Muscle layer of duodenum (tissue), 2 donors: ENCODE results near the gene RIPK3.
A peak's percentile ranks its signal among the peaks of the same experiment; 100 is the strongest.
"Not testable (repeated sequence)": the region's sequence is repeated elsewhere in the genome, so short reads cannot be mapped to it uniquely, and the experiment has no call there.

Experiments used
- H3K27ac ChIP-seq: one replicate; pipeline ENCODE4 v1.7.0; 2013; ENCODE audit warnings: mild to moderate bottlenecking, low read length
- H3K27me3 ChIP-seq: one replicate; pipeline ENCODE4 v1.7.0; 2013; ENCODE audit warnings: low read depth, mild to moderate bottlenecking, control low read depth, low read length
- H3K36me3 ChIP-seq, 2 donors: one replicate each; pipeline ENCODE4 v1.7.0; 2013; ENCODE audit warnings: low read length in 2 of 2, control low read depth in 1 of 2, mild to moderate bottlenecking in 1 of 2; ENCODE audit not compliant: insufficient read depth in 2 of 2, control insufficient read depth in 1 of 2
- H3K4me1 ChIP-seq, 2 donors: one replicate each; pipeline ENCODE4 v1.7.0; 2013; ENCODE audit warnings: low read length in 2 of 2, mild to moderate bottlenecking in 2 of 2, control low read depth in 1 of 2, moderate library complexity in 1 of 2; ENCODE audit not compliant: insufficient read depth in 2 of 2, control insufficient read depth in 1 of 2
- H3K4me3 ChIP-seq, 2 donors: one replicate each; pipeline ENCODE4 v1.7.0; 2013; ENCODE audit warnings: low read length in 2 of 2, low read depth in 1 of 2, mild to moderate bottlenecking in 1 of 2
- H3K9me3 ChIP-seq, 2 donors: one replicate each; pipeline ENCODE4 v1.7.0; 2013; ENCODE audit warnings: low read length in 2 of 2, control low read depth in 1 of 2, mild to moderate bottlenecking in 1 of 2; ENCODE audit not compliant: control insufficient read depth in 1 of 2
- donor health status: healthy.

RIPK3 gene

GRCh38 chr14:24378981-24379906 is 39.5 kb upstream of the RIPK3 start:
- Histone ChIP-seq H3K36me3 (peaks cover 5 to 18% of the 10 kb centered on the region in 2 donors), H3K4me1 (peaks cover 0 to 17% of the 10 kb centered on the region in 2 donors), H3K27ac (no peak overlapping the region)

DNA sequence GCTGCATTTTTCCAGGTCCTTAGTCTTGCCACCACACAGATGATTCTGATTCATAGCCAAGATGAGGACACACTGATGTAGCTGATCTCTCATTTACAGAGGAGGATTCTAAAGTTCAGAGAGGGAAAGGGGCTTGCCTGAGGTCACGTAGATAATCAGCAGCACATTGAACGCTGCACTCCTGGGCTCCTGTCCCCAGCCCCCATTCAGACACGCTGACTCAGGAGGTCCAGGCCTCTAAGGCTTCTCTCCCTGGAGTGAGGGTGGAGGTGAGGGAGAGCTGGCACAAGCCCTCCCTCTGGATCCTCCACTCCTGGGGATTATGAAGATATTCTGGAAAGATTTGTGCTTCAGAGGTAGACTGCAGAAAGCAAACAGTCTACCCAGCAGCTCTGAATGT is 38.5 kb upstream of the RIPK3 start:
- Histone ChIP-seq H3K27me3 (no peaks in the 10 kb centered on the region), H3K36me3 (peaks cover 5 to 24% of the 10 kb centered on the region in 2 donors), H3K9me3 (no peaks in the 10 kb centered on the region), H3K27ac (no peak overlapping the region), H3K4me3 (no peak overlapping the region), H3K4me1 (peaks cover 0 to 17% of the 10 kb centered on the region in 2 donors)

More at GRCh38 chr14:24378981-24379906, 39.5 kb upstream of the RIPK3 start:
- H3K4me3 ChIP-seq, result no peak overlapping the region
- H3K27me3 ChIP-seq, result no peaks in the 10 kb centered on the region
- no peaks in the 10 kb centered on the region for H3K9me3 ChIP-seq

- Histone ChIP-seq H3K27ac (no peak overlapping the region), H3K4me1 (peaks cover 0 to 17% of the 10 kb centered on the region in 2 donors), H3K4me3 (no peak overlapping the region), H3K9me3 (no peaks in the 10 kb centered on the region), H3K27me3 (no peaks in the 10 kb centered on the region), H3K36me3 (peaks cover 5 to 30% of the 10 kb centered on the region in 2 donors)
Measured at GRCh38 chr14:24377657-24378056, 37.9 kb upstream of the RIPK3 start.

- H3K27ac ChIP-seq, result no peak overlapping the region
- H3K27me3 ChIP-seq, result no peaks in the 10 kb centered on the region
- H3K9me3 ChIP-seq, result no peaks in the 10 kb centered on the region
- peaks cover 5 to 35% of the 10 kb centered on the region in 2 donors for H3K36me3 ChIP-seq
- H3K4me3 ChIP-seq, result no peak overlapping the region
- H3K4me1 ChIP-seq, result peaks cover 0 to 22% of the 10 kb centered on the region in 2 donors
Measured at GRCh38 chr14:24377126-24377525, 37.3 kb upstream of the RIPK3 start.

DNA sequence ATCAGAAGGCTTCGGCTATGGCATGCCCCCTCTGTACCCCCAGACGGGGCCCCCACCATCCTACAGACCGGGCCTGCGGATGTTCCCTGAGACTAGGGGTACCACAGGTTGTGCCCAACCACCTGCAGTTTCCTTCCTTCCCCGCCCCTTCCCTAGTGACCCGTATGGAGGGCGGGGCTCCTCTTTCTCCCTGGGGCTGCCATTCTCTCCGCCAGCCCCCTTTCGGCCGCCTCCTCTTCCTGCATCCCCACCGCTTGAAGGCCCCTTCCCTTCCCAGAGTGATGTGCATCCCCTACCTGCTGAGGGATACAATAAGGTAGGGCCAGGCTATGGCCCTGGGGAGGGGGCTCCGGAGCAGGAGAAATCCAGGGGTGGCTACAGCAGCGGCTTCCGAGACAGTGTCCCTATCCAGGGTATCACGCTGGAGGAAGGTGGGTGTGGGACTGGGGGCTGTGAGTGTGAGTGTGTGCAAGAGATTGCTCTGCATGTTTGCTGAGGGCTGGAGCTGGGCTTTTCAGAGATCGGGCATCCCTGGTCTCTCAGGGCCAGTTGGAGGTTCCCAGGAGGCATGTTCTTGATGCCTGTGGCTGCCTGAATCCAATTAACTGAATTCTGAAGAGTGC is 36.8 kb upstream of the RIPK3 start:
- Histone ChIP-seq H3K27ac (no peak overlapping the region), H3K36me3 (peaks cover 5 to 38% of the 10 kb centered on the region in 2 donors), H3K27me3 (no peaks in the 10 kb centered on the region), H3K4me1 (peaks cover 0 to 24% of the 10 kb centered on the region in 2 donors), H3K4me3 (no peak overlapping the region), H3K9me3 (no peaks in the 10 kb centered on the region)

DNA sequence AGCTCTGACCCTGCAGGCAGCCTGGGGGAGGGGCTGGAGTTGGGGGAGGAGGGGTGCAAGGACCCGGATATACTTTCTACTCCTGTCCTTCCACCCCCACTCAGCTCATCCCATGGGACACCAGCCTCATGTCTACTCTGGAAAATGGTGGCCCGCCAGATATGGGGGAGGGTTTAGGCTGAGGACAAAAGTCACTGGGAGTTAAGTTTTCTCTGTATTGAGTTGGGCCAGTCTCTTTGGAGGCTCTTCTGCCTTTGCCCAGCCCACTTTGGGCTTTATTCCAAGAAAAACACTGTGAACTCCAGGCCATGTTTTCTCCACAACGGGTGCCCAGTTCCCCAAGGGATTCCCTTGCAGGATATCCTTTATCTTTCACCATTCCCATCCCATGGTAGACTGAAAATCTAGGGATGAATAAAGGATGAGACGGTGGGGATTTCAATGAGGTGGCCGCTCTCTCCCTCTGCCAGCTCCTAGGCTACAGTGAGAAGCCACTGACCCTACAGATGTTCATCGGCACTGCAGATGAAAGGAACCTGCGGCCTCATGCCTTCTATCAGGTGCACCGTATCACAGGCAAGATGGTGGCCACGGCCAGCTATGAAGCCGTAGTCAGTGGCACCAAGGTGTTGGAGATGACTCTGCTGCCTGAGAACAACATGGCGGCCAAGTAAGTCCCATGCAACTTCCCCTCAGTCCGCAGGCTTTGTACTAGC is 33.1 kb upstream of the RIPK3 start:
- no peaks in the 10 kb centered on the region for H3K9me3 ChIP-seq
- H3K4me1 ChIP-seq, result peaks cover 0 to 32% of the 10 kb centered on the region in 2 donors
- no peak overlapping the region for H3K4me3 ChIP-seq

GRCh38 chr14:24371605-24372004 is 31.8 kb upstream of the RIPK3 start:
- H3K9me3 ChIP-seq, H3K4me3 ChIP-seq, H3K27me3 ChIP-seq, H3K27ac ChIP-seq: not testable (repeated sequence)
- peaks cover 0 to 22% of the 10 kb centered on the region in 2 donors for H3K4me1 ChIP-seq
- H3K36me3 ChIP-seq, result peaks cover 5 to 42% of the 10 kb centered on the region in 2 donors

More for the DNA sequence above, 33.1 kb upstream of the RIPK3 start:
- no peaks in the 10 kb centered on the region for H3K27me3 ChIP-seq
- peaks cover 5 to 44% of the 10 kb centered on the region in 2 donors for H3K36me3 ChIP-seq
- H3K27ac ChIP-seq, result no peak overlapping the region

DNA sequence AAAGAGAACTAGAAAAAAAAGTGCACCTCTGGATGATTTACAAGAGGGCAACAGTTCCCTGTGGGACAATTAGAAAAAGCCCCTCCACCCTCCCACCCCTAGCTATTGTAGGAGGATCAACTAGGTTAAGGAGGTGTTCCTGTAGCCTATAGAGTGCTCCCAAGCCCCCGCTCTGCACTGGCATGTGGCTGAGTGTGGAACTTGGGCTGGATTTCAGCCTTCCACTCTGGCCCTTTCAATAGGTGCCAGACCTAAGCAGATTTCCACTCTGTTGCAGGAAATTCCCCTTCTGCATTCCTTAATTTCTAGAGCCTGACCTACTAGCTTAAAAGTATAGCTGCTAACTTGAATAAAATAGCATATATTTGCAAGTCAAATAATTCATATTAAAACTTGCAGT is 31.0 kb upstream of the RIPK3 start:
- H3K27me3 ChIP-seq, result no peaks in the 10 kb centered on the region
- H3K27ac ChIP-seq, result no peak overlapping the region
- H3K36me3 ChIP-seq, result peaks cover 5 to 34% of the 10 kb centered on the region in 2 donors
- H3K4me3 ChIP-seq, result no peak overlapping the region
- peaks cover 0 to 17% of the 10 kb centered on the region in 2 donors for H3K4me1 ChIP-seq
- no peaks in the 10 kb centered on the region for H3K9me3 ChIP-seq

DNA sequence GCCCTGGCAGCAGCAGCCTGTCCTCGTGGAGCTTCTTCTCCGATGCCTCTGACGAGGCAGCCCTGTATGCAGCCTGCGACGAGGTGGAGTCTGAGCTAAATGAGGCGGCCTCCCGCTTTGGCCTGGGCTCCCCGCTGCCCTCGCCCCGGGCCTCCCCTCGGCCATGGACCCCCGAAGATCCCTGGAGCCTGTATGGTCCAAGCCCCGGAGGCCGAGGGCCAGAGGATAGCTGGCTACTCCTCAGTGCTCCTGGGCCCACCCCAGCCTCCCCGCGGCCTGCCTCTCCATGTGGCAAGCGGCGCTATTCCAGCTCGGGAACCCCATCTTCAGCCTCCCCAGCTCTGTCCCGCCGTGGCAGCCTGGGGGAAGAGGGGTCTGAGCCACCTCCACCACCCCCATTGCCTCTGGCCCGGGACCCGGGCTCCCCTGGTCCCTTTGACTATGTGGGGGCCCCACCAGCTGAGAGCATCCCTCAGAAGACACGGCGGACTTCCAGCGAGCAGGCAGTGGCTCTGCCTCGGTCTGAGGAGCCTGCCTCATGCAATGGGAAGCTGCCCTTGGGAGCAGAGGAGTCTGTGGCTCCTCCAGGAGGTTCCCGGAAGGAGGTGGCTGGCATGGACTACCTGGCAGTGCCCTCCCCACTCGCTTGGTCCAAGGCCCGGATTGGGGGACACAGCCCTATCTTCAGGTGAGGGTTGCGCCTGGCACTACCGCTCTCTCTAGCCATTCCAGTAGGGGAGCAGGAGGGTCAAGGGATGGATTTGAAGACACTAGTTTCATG is 30.3 kb upstream of the RIPK3 start:
- H3K4me1 ChIP-seq, result peaks cover 6 to 22% of the 10 kb centered on the region in 2 donors
- peaks cover 5 to 28% of the 10 kb centered on the region in 2 donors for H3K36me3 ChIP-seq
- no peak overlapping the region for H3K27ac ChIP-seq
- no peaks in the 10 kb centered on the region for H3K9me3 ChIP-seq
- no peak overlapping the region for H3K4me3 ChIP-seq
- H3K27me3 ChIP-seq, result no peaks in the 10 kb centered on the region

GRCh38 chr14:24369463-24369862 is 29.7 kb upstream of the RIPK3 start:
- H3K27me3 ChIP-seq, result no peaks in the 10 kb centered on the region
- H3K4me3 ChIP-seq, result peak overlapping the region in 1 of 2 donors; percentile 79
- H3K9me3 ChIP-seq, result no peaks in the 10 kb centered on the region
- H3K4me1 ChIP-seq, result peaks cover 7 to 25% of the 10 kb centered on the region in 2 donors
- no peak overlapping the region for H3K27ac ChIP-seq
- peaks cover 2 to 28% of the 10 kb centered on the region in 2 donors for H3K36me3 ChIP-seq
